GM13976 (cell line): ENCODE measurements around the gene SUDS3.

ENCODE experiments used
- DNase-seq: peaks from one replicate; pipeline ENCODE4 v3.0.0; 2012; ENCODE audit warnings: low spot score
- in situ Hi-C: fragments of 300-500 bp; cut with MboI; formaldehyde crosslinking; loops from one replicate; pipeline ENCODE4 v1.12.0; 2022; ENCODE audit warnings: low sequenced_read_pairs, mixed read lengths, inconsistent platforms; ENCODE audit not compliant: unreplicated experiment
- TF ChIP-seq, protein P1 (sequence below): IDR thresholded peaks from 2 replicates; pipeline ENCODE4 v1.5.1; 2012; ENCODE audit warnings: borderline replicate concordance, mild to moderate bottlenecking; ENCODE audit not compliant: insufficient read depth; ENCODE audit errors: extremely low read depth, missing control alignments, control extremely low read depth

The SUDS3 gene

GRCh38 chr12:118376089-118377020 lies at the start of gene SUDS3:
Gene SUDS3, plus strand, starts transcription at chr12:118376555. Its CDS starts 137 bp downstream, at chr12:118376692.
- in situ Hi-C loops, result loop anchor here (10.0 kb wide), 1 partner anchor 502 kb away; no protein-coding TSS in a partner anchor
- DNase-seq, result peak; percentile 88
- TF ChIP-seq, protein P1, sequence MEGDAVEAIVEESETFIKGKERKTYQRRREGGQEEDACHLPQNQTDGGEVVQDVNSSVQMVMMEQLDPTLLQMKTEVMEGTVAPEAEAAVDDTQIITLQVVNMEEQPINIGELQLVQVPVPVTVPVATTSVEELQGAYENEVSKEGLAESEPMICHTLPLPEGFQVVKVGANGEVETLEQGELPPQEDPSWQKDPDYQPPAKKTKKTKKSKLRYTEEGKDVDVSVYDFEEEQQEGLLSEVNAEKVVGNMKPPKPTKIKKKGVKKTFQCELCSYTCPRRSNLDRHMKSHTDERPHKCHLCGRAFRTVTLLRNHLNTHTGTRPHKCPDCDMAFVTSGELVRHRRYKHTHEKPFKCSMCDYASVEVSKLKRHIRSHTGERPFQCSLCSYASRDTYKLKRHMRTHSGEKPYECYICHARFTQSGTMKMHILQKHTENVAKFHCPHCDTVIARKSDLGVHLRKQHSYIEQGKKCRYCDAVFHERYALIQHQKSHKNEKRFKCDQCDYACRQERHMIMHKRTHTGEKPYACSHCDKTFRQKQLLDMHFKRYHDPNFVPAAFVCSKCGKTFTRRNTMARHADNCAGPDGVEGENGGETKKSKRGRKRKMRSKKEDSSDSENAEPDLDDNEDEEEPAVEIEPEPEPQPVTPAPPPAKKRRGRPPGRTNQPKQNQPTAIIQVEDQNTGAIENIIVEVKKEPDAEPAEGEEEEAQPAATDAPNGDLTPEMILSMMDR, result peak; percentile 96

DNA sequence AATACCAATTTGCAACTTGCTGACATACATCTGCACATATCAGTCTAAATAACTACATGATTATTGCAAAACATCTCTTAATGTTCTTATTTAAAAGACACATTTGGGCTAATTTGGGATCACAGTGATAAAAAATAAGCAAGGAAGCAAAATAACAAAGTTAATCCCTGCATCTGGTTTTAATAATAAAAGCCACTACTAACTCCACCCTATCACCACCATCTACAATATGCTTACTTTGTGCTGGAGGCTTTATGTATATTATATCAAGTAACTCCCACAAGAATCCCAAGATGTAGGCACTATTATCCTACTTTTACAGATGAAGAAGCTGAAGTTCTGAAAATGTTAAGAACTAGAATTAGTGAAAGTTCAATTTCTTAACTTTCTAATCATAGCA lies 49.4 kb upstream of the SUDS3 start:
- in situ Hi-C loops, result no loop called here
- DNase-seq, result no peak
- TF ChIP-seq, protein P1, result no peak

- DNase-seq, result no peak
- in situ Hi-C loops, result no loop called here
- TF ChIP-seq, protein P1, result no peak
Observed at GRCh38 chr12:118327391-118327790, 49.0 kb upstream of the SUDS3 start.

GRCh38 chr12:118328486-118329330 lies 47.6 kb upstream of the SUDS3 start:
- in situ Hi-C loops, result no loop called here
- TF ChIP-seq, protein P1, result no peak
- DNase-seq, result no peak

DNA sequence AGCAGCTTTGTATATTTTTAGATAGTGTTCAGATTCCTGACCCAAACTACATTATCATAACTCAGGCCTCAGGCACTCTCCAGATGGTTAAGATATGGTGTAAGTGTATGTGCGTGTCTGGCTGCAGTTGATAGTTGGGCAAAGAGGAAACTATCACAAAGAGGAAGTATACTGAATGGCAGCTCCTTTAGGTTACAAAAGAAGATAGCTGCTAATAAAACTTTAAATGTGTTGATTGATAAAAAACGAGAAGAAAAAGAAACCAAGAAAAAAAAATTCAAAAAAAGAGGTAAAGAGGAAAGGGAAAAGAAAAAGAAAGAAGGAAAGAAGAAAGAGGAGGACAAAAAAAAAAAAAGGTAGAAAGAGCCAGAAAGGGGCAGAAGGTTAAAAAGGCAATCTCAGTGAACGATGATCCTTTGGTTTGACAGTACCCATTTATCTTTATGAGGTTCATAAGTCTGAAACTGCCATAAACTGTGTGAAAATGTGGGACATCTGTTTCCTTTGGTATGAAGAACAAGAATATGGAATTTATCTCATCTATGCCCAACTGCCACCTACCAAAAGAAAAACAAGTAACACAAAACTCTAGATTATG lies 45.8 kb upstream of the SUDS3 start:
- DNase-seq, result peak; percentile 49
- in situ Hi-C loops, result no loop called here
- TF ChIP-seq, protein P1, result no peak

GRCh38 chr12:118332511-118332910 lies 43.8 kb upstream of the SUDS3 start:
- in situ Hi-C loops, result no loop called here
- TF ChIP-seq, protein P1, result no peak
- DNase-seq, result no peak
